Occipital lobe (tissue), 2 donors: ENCODE measurements around the gene EYS. TPM values are rescaled to one million over a fixed set of nuclear protein-coding genes. Genes with fewer than 3 reads are reported as not detected.

Experiments used
- DNase-seq: peaks from one replicate; lab custom pipeline; 2025; lab: John Stamatoyannopoulos, UW
- total RNA-seq: library from RNA; depleted of rRNA; stranded (reverse); fragments of >200 nt; gene quantifications from one replicate; pipeline ENCODE4 v1.2.3, GENCODE V29; 2014

EYS gene
- total RNA-seq, 1 donor from 2014 or later: 0.78 TPM

DNA sequence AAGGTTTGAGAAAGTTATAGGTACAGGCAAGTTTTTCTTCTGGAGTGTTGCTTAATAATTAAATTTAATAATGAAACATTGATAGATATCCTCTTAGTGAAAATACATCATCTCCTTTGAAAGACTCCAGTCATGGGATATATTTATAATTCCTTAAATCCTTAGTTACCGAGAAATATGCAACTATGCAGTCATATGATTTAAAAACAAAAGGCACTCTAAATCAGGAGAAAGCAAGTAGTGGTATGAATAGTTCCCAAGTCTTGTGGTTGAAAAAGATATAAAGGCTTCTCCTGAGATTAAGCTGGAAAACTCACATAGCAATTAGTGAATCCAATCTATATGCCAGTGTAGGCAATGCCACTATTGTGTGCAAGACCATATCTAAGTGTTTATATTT is 475.4 kb downstream of the EYS start:
- DNase-seq: no peak

DNA sequence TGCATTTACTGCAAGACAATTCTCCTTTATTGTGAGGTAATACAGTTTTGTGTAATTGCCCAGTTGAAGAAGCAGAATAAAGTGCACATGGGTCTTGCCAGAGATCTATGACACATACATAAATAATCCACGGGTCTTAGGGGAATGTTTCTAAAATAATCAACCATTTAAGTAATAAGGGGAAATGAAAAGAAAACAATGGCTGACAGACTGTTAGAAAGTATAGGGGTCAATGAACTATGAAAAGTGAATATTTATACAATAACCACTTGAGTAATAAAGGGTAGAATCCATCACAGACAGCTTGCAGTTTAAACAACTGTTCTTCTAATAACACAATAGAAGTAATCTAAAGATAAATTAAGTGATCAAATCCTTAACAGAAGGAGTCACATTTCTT is 477.2 kb downstream of the EYS start:
- no peak for DNase-seq

DNA sequence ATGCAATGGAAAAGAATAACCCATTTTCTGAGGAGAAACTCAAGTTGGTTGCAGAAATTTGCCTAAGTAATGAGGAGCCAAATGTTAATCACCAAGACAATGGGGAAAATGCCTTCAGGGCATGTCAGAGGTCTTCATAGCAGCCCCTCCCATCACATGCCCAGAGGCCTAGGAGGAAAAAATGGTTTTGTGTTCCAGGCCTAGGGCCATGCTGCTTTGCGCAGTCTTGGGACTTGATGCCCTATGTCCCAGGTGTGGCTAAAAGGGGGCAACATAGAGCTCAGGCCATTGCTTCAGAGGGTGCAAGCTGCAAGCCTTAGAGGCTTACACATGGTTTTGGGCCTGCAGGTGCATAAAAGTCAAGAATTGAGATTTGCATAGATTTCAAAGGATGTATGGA is 485.9 kb downstream of the EYS start:
- no peak for DNase-seq

DNA sequence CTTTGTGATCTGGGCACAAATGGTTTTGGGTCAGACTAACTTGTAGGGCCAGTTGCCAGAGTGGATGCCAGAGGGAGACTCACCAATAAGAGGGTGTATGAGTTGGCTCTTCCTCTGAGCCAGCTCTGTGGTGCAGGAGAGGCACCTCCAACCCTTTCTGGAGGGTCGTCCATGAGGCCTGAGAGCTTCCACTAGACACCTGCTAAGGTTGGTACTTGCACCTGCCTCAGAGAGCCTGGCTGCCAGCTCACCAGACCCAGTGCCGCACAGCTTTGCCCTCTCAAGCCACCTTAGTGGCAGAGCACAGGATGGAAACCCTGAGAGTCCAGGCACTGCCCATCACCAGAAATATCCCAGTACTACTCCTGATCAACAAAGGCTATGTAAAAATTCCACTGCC is 504.3 kb downstream of the EYS start:
- no peak for DNase-seq

DNA sequence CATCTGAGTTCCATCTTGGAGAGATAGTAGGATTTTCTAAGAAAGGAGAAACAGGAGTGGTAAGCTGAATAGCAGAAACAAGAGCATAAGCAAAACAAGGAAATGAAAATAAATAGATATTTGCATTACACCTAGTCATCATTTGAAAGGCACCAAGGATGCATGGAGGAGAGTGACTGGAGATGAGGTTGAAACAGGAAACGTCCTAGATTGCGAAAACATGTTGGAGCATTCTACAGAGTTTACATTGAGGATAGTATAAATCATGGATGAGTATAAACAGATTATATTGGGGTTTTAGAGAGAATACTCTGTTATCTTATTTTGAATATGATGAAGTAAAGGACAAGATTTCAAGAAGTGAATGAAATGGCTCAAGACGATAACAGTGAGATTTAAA is 507.3 kb downstream of the EYS start:
- DNase-seq: no peak

DNA sequence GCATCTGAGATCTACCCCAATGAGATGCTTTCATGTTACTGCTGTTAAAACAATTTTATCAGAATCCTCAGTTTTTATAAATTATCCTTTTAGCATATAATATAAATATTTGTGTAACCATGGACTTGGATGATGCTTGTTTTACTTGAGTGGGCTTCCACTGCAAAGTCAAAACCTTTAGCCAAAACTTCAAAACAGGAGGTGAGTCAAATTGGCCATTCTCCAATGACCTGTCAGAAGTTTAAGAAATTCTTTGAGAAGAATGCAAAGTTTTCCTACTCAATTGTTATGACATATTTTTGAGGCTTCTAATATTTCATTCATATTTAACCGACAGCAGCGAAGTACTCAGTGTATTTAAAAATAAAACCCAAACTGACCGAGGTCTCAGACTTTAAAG is 507.9 kb downstream of the EYS start:
- DNase-seq: no peak

DNA sequence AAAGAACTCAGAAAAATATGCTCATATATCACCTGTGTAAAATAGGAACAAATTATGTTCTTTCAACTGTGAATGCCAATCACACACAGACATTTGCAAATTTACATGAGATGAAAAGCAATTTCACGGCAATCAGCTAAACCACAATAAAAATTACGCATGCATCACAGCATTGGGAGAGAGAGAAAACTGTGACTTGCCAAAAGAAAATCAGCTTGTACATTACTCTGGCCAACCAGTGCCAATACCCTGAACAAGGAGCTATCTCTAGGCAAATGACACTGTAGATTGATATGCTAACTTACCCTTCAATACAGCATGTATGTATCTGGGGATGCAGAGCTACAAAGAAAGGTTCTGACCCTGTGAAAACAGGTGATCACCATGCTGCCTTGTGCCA is 515.6 kb downstream of the EYS start:
- no peak for DNase-seq

DNA sequence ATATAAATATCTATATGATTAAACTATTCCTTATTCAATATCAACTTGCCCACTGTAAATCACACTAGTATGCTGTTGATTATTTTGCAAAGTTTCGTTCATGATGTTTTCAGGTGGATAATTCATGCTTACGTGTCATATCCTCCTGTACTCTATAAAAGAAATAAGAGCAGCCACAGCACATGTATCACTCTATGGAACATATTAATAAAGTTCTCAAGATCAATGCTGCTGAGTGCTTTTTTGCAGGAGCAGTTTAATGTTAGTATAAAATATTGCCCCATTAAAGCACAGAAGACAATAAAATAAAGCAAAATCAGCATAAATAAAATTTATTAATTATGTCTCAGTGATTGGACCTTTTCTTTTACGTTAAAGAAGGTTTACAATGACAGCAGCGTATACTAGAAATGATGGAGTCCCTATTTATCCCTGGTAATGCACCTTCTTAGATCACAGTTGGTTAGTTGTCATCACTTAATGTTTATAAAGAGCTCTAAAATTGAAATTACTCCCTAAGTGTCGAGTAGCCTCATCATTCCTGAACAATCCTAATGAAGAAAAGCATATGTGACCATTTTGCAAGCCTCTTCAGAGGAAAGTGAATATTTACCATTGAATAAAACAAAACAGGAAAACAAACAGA is 517.7 kb downstream of the EYS start:
- no peak for DNase-seq

DNA sequence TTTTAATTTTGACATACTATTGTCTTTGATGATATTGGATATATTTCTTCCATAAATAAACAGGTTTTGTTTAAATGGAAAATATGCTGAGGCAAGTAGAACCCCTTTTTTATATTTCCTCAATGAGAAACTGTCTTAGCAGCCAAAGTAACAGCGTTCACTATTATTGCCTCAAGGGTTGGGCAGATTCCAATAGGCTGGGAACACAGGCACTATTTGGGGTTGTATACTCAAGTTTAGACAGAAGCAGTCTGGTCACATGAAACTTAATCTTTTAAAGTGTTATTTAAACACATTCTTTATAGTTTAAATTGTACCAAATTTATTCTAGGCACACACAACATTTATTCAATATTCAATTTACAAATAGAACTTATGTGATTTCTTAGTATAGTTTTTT is 520.2 kb downstream of the EYS start:
- no peak for DNase-seq

DNA sequence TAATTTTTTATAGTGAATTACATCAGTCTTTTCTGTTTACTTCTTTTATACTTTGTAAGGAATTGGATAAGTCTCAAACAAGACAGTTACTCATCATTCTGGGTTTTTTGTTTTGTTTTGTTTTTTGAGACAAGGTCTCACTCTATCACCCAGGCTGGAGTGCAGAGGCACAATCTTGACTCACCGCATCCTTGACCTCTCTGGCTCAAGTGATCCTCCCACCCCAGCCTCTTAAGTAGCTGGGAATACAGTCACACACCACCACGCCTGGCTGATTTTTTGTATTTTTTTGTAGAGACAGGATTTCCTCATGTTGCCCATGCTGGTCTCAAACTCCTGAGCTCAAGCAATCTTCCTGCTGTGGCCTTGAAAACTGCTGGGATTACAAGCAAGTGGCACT is 524.3 kb downstream of the EYS start:
- DNase-seq: no peak

DNA sequence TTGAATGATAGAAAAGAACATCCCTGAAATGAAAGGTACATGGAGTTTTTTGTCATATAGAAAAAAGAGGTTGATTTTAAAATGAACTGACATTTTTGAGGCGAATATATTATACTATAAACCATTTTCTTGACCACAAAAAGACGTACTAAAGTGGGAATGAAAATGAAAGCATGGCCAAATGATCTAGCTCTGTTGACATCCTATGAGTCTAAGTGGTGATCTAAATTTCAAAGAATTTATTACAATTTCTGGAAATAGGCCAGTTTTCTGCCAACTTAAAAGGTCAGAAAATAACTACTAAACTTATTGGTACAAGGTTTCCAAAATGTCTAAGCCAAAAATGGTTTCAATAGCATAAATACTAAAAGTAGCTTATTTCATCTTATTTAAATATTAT is 536.8 kb downstream of the EYS start:
- no peak for DNase-seq

DNA sequence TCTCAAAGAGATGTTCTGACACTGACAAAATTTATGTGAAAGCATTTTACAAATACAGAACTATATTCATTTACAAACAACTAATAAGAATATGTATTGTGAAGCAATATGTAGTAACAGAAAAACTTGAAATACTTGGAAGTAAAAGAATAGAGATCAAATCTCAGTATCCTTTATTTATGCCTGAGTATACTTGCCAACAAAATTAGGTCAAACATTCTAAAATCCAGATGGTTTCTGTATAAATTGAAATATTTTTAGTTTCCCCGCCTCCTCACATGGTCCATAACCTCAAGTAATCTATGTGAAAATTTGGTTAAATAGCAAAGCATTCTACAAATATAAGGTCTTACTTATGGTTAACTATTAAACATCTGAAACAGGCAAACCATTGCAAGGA is 545.4 kb downstream of the EYS start:
- no peak for DNase-seq

DNA sequence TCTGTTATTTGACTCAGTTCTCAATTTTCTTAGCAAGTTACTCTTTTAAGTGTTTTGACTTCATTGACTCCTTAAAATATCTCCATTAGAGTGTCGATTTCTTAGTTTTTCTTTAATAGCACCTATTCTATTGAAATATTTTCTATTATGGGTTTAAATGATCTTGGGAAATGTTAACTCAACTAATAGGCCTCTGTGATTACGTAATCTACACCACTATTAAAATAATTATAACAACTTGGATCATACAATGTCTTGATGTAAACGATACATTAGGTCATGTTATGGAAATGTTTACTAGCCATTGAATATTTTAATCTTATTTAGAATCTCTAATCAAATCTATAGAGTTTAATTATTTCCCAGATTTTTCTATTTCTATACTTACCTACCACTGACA is 550.0 kb downstream of the EYS start:
- no peak for DNase-seq

DNA sequence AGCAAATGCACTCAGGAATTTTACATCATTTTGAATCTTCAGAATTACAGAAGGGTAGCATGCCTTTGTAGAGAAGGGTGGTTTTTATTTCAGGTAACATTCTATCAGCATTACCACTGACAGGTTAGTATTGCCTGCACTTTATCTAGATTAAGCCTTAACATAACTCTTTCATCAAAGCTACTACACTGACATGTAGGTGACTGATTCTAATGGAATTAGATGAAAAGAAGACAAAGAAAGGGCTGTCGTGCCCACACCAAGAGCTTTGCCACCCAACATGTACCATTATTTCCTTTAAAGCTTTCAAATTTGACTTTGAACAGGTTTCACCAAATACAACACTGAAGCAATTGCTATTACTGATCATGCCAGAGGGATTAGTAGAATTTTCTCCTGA is 551.9 kb downstream of the EYS start:
- DNase-seq: no peak

DNA sequence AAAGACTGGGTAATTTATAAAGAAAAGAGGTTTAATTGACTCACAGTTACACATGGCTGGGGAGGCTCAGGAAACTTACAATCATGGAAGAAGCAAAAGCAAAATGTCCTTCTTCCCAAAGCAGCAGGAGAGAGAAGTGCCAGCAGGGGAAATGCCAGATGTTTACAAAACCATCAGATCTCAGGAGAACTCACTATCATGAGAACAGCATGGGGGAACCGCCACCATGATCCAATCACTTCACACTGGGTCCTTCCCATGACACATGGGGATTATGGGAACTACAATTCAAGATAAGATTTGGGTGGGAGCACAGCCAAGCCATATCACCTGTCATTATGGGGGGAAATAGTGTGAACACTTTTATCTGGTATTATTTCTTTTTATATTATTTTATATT is 557.2 kb downstream of the EYS start:
- no peak for DNase-seq

DNA sequence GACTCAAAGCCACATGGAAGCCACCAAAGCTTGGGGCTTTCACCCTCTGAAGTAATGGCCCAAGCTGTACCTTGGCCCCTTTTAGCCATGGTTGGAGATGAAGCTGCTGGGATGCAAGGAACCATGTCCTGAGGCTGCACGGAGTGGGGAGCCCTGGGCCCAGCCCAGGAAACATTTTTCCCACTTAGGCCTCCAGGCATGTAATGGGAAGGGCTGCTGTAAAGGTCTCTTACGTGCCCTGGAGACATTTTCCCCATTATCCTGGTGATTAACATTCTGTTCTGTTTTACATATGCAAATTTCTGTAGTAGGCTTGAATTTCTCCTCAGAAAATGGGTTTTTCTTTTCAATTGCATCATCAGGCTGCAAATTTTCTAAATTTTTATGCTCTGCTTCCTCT is 558.2 kb downstream of the EYS start:
- DNase-seq: no peak

DNA sequence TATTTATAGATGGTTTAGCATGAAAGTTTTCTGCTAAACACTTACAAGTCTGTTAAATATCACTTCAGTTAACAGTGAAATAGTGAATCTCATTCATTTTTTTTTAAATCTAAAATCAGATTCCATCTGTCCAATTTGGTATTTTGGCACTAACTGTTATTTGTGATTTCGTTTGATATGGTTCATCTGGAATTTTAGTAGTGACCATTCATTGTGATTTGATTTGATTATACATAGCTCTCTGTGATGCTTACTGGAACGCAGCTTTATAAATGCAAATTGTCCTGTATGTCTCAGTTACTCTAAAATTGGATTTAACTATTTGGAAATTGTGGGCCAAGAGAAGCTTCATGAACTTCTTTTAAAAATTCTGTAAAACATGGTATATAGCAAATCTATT is 571.5 kb downstream of the EYS start:
- no peak for DNase-seq

DNA sequence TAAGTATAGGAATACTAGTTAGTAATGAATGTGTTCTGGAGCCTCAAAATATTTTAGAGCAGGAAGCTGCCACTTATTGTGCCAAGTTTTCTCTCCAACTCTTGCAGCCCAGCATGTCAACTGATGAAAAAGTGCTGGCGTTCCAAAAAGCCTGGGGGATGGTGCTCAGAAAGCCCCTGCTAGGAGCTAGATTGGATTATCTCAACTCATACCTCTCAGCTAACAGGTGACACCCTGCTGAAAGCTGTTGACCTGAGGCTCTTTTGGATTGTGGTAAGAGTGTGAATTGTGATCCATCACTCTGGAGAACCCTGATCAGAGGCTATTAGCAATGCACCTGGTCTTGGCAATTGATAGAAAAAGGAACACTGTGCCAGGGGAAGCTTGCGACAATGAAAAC is 580.4 kb downstream of the EYS start:
- no peak for DNase-seq

DNA sequence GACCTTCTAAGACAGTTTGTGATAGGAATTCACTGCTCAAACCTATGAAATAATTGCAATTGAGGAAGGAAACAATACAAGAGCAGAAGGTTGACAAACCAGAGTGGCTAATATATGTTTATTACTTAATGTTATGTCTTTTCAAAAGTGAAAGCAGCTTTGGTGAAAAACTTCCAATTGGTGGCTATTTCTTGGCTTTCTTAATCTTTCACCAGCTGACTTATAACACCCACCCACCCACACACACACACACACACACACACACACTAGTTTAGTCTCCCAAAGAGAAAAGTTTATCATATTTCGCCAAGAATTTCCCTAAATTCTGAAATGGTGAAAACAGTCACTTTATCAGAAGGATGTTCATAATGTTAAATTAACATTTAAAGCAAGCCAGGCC is 583.5 kb downstream of the EYS start:
- DNase-seq: no peak

DNA sequence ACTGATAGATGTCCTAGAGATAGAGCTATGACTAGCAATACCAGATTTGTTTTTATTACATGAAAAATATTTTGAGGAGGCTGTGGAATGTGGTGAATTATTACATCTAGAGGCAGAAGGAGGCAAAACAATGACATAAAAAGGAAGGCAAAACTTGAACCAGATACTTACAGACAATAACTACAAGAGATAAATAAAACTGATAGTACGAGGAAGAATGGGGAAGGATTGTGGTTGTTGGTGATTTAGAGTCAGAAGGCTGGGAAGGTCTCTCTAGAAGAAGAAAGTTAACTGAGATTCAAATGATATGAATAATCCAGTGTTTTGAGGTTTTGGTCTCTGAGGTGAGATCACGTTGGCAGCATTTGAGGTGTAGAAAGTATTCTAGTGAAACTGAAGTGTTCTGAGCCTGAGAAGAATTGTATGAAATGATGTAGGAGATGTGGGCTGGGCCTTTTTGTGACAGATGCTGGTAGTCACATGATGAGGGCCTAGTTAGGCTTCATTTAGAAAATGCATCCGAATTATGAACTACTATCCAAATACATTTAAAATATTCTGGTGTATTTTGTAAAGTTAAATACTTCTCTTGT is 589.1 kb downstream of the EYS start:
- no peak for DNase-seq

DNA sequence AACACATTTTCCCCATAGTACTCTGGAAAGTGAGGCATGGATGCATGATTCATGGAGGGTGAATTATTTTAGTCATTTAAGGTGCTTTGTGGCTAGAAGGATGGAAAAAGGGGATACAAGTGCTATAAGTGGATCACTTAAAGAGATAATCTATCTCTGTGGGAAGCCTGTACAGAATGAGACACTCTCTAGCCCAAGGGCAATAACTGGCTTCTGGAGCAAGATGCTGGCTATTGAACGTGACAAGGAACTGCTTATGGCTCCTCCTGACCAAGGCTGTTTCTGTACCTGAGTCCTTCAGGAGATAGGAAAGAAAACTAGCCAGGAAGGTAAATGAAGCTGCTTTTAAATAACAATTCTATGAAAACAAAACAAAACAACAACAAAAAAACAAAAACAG is 590.7 kb downstream of the EYS start:
- no peak for DNase-seq

DNA sequence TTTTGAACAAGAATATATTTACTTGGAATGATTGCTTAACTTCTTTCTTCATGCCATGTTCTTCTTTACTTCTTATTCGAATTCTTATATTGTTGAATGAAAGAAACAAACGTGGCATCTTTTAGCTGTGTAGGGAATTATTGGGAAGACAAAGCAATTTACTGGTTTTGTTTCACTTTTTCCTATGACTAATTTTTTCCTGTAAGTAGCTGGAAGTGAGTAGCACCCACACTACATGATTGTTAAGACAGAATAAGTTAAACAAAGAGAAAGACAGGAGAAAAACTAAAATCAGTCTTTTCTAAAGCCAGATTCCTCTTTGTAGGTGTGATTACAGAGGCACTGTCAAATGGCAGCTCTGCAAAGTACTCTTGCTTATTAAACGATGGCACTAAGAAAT is 593.4 kb downstream of the EYS start:
- no peak for DNase-seq

DNA sequence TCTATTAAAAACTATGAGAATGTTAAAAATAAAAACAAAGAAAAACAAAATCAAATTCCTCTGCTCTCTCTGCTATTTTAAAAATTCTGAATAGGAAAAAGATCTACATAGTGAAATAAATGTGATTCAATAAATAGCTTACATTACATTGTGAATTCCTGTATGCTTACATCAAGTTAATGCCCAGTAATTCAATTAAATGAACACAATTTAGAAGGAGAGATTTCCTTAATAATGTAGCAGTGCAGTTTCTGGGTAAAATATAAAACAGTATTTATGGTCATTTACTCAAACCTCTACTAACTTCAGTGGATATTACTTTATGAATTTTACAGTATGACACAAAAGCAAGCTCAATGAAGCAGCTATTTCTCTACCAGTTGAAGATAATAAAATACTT is 594.6 kb downstream of the EYS start:
- DNase-seq: no peak

DNA sequence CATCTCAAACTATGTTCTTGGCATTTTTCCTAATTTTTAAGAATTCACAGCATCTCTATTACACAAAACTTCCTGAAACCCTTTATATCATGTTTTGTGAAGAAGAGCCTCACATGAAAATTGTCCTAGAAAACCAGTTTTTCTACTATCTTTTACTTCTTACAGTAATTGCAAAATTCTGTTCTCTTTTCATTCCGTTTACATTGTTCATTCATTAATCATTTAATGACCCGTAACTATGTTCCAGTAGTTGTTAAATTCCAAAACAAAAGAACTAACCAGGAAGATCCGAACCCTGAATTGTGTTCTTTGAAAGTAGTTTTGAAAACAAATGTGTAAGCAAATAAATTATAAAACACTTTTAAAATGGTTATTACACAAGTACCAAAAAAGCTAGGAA is 597.0 kb downstream of the EYS start:
- DNase-seq: no peak
